Endothelial cell of umbilical vein (primary cell): ENCODE data around the gene LIME1. TPM values are rescaled to one million over a fixed set of nuclear protein-coding genes. Genes with fewer than 3 reads are reported as not detected.
A peak's percentile ranks its signal among the peaks of the same experiment; 100 is the strongest.

Experiments used
- BruUV-seq: library from RNA; stranded (reverse); fragments of 400-500 nt; replicated peaks from 2 replicates; lab custom pipeline; 2021; lab: Mats Ljungman, UMichigan
- CTCF ChIA-PET: fragments of 300-600, 350-600 bp; sonication (Branson Sonifier 250); formaldehyde crosslinking; loops from one replicate; lab custom pipeline; 2021; ENCODE audit warnings: antibody characterized with exemption, inconsistent platforms; lab: Charles Lee
- POLR2A ChIA-PET: fragments of 300-600, 350-600 bp; sonication (Branson Sonifier 250); formaldehyde crosslinking; loops from one replicate; lab custom pipeline; 2021; ENCODE audit warnings: antibody characterized with exemption, inconsistent platforms; lab: Charles Lee
- DNase-seq: peaks from one replicate; pipeline ENCODE4 v3.0.0-alpha.2; 2011; ENCODE audit warnings: low read depth, low spot score
- FAIRE-seq: peaks from 2 replicates; lab custom pipeline; 2011; peaks lifted over from hg19 to GRCh38; lab: Jason Lieb, UNC
- H2AFZ ChIP-seq: 2 replicates; pipeline ENCODE4 v1.6.0; 2012; ENCODE audit warnings: low read depth, low read length, control low read depth, inconsistent platforms
- H3K27ac ChIP-seq: 2 replicates; pipeline ENCODE4 v1.5.1; 2011; ENCODE audit warnings: low read depth, mild to moderate bottlenecking, control low read depth, low read length, moderate library complexity; ENCODE audit not compliant: insufficient read depth
- H3K27me3 ChIP-seq, 2 experiments: 2 replicates each; pipeline versions ENCODE4 v1.6.0 to v1.6.1; 2011; ENCODE audit warnings: low read length in 2 of 2, mixed read lengths in 1 of 2; ENCODE audit not compliant: control insufficient read depth in 2 of 2, insufficient read depth in 2 of 2
- H3K36me3 ChIP-seq, 2 experiments: 2 replicates in 1 of 2; 3 replicates in 1 of 2; pipeline ENCODE4 v1.5.1; 2011; ENCODE audit warnings: low read length in 2 of 2, mild to moderate bottlenecking in 1 of 2, moderate library complexity in 1 of 2; ENCODE audit not compliant: control insufficient read depth in 2 of 2, insufficient read depth in 2 of 2; ENCODE audit errors: extremely low read depth in 1 of 2
- H3K4me1 ChIP-seq: 3 replicates; pipeline ENCODE4 v1.5.1; 2011; ENCODE audit warnings: mild to moderate bottlenecking, low read length; ENCODE audit not compliant: control insufficient read depth, insufficient read depth; ENCODE audit errors: extremely low read depth
- H3K4me2 ChIP-seq: 2 replicates; pipeline ENCODE4 v1.6.1; 2011; ENCODE audit warnings: low read length, control low read depth, mixed read lengths; ENCODE audit not compliant: insufficient read depth
- H3K4me3 ChIP-seq, 3 experiments: fragments of 200-600 bp in 1 of 3; sonication (generic), shearing (Covaris generic) in 1 of 3; replicated peaks in 1 of 3; 2 replicates each; pipeline ENCODE4 v1.5.1; 2011 to 2016; ENCODE audit warnings: control low read depth in 3 of 3, low read length in 3 of 3, mild to moderate bottlenecking in 2 of 3, inconsistent platforms in 1 of 3, low read depth in 1 of 3, moderate library complexity in 1 of 3; ENCODE audit not compliant: insufficient read depth in 1 of 3
- H3K79me2 ChIP-seq: 2 replicates; pipeline ENCODE4 v1.6.0; 2012; ENCODE audit warnings: low read length, inconsistent platforms; ENCODE audit not compliant: control insufficient read depth, insufficient read depth
- H3K9ac ChIP-seq: replicated peaks from 2 replicates; pipeline ENCODE3; 2011; ENCODE audit warnings: low read length, control low read depth; ENCODE audit not compliant: insufficient read depth; ENCODE audit errors: extremely low read depth
- H3K9me1 ChIP-seq: replicated peaks from 3 replicates; pipeline ENCODE4 v1.6.0; 2011; ENCODE audit warnings: mild to moderate bottlenecking, low read length; ENCODE audit not compliant: control insufficient read depth, insufficient read depth; ENCODE audit errors: extremely low read depth
- H3K9me3 ChIP-seq: replicated peaks from 2 replicates; pipeline ENCODE4 v1.5.1; 2012; ENCODE audit warnings: low read length, inconsistent platforms; ENCODE audit not compliant: control insufficient read depth, insufficient read depth
- H4K20me1 ChIP-seq: replicated peaks from 2 replicates; pipeline ENCODE3; 2011; ENCODE audit warnings: mild to moderate bottlenecking, low read length; ENCODE audit not compliant: control insufficient read depth, insufficient read depth; ENCODE audit errors: extremely low read depth
- CTCF ChIP-seq, 2 donors: IDR thresholded peaks; 1 replicate in 1 of 2; 2 replicates in 1 of 2; pipeline ENCODE4 v1.5.1; 2011; ENCODE audit warnings: low read length in 2 of 2, mild to moderate bottlenecking in 2 of 2, moderate library complexity in 2 of 2, control low read depth in 1 of 2, inconsistent platforms in 1 of 2, low read depth in 1 of 2; ENCODE audit not compliant: insufficient read depth in 1 of 2; ENCODE audit errors: extremely low read depth in 1 of 2
- EZH2 ChIP-seq: IDR thresholded peaks from 2 replicates; pipeline ENCODE4 v1.6.1; 2012; ENCODE audit warnings: borderline replicate concordance, low read depth, mild to moderate bottlenecking, moderate library complexity, low read length, inconsistent platforms; ENCODE audit not compliant: severe bottlenecking
- FOS ChIP-seq: IDR thresholded peaks from 2 replicates; pipeline ENCODE4 v1.6.1; 2011; ENCODE audit warnings: mild to moderate bottlenecking, low read length, moderate library complexity, borderline replicate concordance; ENCODE audit not compliant: insufficient read depth
- GATA2 ChIP-seq: IDR thresholded peaks from 2 replicates; pipeline ENCODE4 v1.7.0; 2011; ENCODE audit warnings: low read depth, mild to moderate bottlenecking, moderate library complexity, mixed read lengths, low read length; ENCODE audit not compliant: insufficient read length, insufficient read depth
- JUN ChIP-seq: IDR thresholded peaks from 2 replicates; pipeline ENCODE4 v1.6.1; 2011; ENCODE audit warnings: borderline replicate concordance, low read depth; ENCODE audit not compliant: insufficient read length, insufficient read depth
- MAX ChIP-seq: IDR thresholded peaks from 2 replicates; pipeline ENCODE4 v1.6.1; 2011; ENCODE audit not compliant: insufficient read depth, insufficient read length
- MYC ChIP-seq: IDR thresholded peaks from one replicate; pipeline ENCODE4 v1.6.1; 2011; ENCODE audit warnings: mild to moderate bottlenecking, low read depth, low read length
- POLR2A ChIP-seq: IDR thresholded peaks from 2 replicates; pipeline ENCODE4 v1.6.1; 2012; ENCODE audit warnings: low read depth, mild to moderate bottlenecking, control low read depth, low read length
- POLR2AphosphoS5 ChIP-seq: IDR thresholded peaks from 2 replicates; pipeline ENCODE4 v1.6.1; 2012; ENCODE audit warnings: low read depth, mild to moderate bottlenecking, control low read depth, low read length, moderate library complexity; ENCODE audit not compliant: insufficient read depth
- dilution Hi-C: fragments of 300-500 bp; cut with MboI; formaldehyde crosslinking; loops from one replicate; pipeline ENCODE4 v1.15.0; 2019; ENCODE audit warnings: low sequenced_read_pairs; ENCODE audit not compliant: extremely low pct_ligation_motif_present
- intact Hi-C: fragments of 100-400 bp; cut with micrococcal nuclease; formaldehyde crosslinking; loops from one replicate; pipeline ENCODE4 v1.10.0; 2022
- polyA plus RNA-seq, 4 experiments: library from polyadenylated mRNA; depleted of rRNA in 3 of 4; stranded (reverse) in 3 of 4; unstranded in 1 of 4; fragments of >200 nt; gene quantifications; 2 replicates each; pipeline versions ENCODE4 v1.2.1 to v1.2.3, GENCODE V29; 2011 to 2012; ENCODE audit warnings: missing spikeins in 1 of 4
- total RNA-seq: library from RNA; stranded (reverse); gene quantifications from 2 replicates; pipeline ENCODE4 v1.2.3, GENCODE V29; 2021

The LIME1 gene
- total and polyA plus RNA-seq, 2 donors (not counting 3 experiments of a cell fraction or from before 2014, with no cell fraction given) = 10.7 to 12.2 TPM

GRCh38 chr20:63709149-63709527 lies 27.3 kb upstream of the LIME1 start:
- BruUV-seq = no TSS peak
- Histone ChIP-seq H3K9ac (no peak overlapping the region), H3K36me3 (peaks cover 13 to 28% of the 10 kb centered on the region in 2 experiments), H2AFZ (no peak overlapping the region), H4K20me1 (no peaks in the 10 kb centered on the region), H3K4me1 (peaks cover 14% of the 10 kb centered on the region), H3K9me1 (no peaks in the 10 kb centered on the region), H3K4me2 (peak overlapping the region; percentile 64), H3K4me3 (peak overlapping the region in 2 of 3 experiments; percentile 62 to 77), H3K79me2 (peaks cover 74% of the 10 kb centered on the region), H3K9me3 (no peaks in the 10 kb centered on the region), H3K27ac (no peak overlapping the region), H3K27me3 (no peaks in the 10 kb centered on the region)
- TF ChIP-seq FOS (no peak), EZH2 (no peak)
- intact Hi-C loops (loop anchor here (5.0 kb wide), 2 partner anchors 82 to 248 kb away; partner anchors contain the start of genes GMEB2 and UCKL1), dilution Hi-C loops (no loop called here)
- POLR2A ChIA-PET = no interaction called here
- DNase-seq (no peak), FAIRE-seq (no peak)
- CTCF ChIA-PET = interaction anchor here (1.9 to 2.8 kb wide), 3 partner anchors 10 to 51 kb away, joined by 4 to 8 read pairs (median 7); partner anchors contain the start of gene RTEL1

- no peak overlapping the region for H3K9ac ChIP-seq
- FAIRE-seq (no peak), DNase-seq (no peak)
- H3K4me2 ChIP-seq = no peak overlapping the region
- dilution Hi-C loops = no loop called here
- intact Hi-C loops = no loop called here
- BruUV-seq = no TSS peak
- no peaks in the 10 kb centered on the region for H4K20me1 ChIP-seq
- ChIA-PET POLR2A (no interaction called here), CTCF (interaction anchor here (1.5 kb wide), 1 partner anchor 70 kb away, joined by 4 read pairs; no protein-coding TSS in a partner anchor)
- H3K4me1 ChIP-seq = peaks cover 14% of the 10 kb centered on the region
- H3K9me1 ChIP-seq = no peaks in the 10 kb centered on the region
- peaks cover 10 to 14% of the 10 kb centered on the region in 2 experiments for H3K36me3 ChIP-seq
- H3K27ac ChIP-seq = no peak overlapping the region
- H3K79me2 ChIP-seq = peaks cover 85% of the 10 kb centered on the region
- H3K9me3 ChIP-seq = no peaks in the 10 kb centered on the region
- TF ChIP-seq JUN = no peak
- TF ChIP-seq CTCF (IDR thresholded peaks at IDR 0.05; ENCODE audit: extremely low read depth in 1 of 2, insufficient read depth in 1 of 2, low read depth in 1 of 2, low read length in 2 of 2) = no peak
- TF ChIP-seq MYC = no peak
- no peak for TF ChIP-seq POLR2AphosphoS5
- TF ChIP-seq POLR2A = no peak
- TF ChIP-seq GATA2 = no peak
- TF ChIP-seq FOS = no peak
- no peak for TF ChIP-seq MAX
- no peak for TF ChIP-seq EZH2
- H3K4me3 ChIP-seq = no peak overlapping the region
- H2AFZ ChIP-seq = no peak overlapping the region
- H3K27me3 ChIP-seq = no peaks in the 10 kb centered on the region
Observed at GRCh38 chr20:63711085-63711645, 25.3 kb upstream of the LIME1 start.
